B cell (primary cell): ENCODE results near the gene U2AF2. TPM values are rescaled to one million over a fixed set of nuclear protein-coding genes. Genes with fewer than 3 reads are reported as not detected.

Experiments used
- ATAC-seq: fragments of 200-7000 bp; cut with Tn5 transposase; one replicate; pipeline ENCODE4 v1.10.0; 2021; ENCODE audit warnings: low read depth, mild to moderate bottlenecking, moderate number of reproducible peaks, moderate library complexity
- CTCF ChIA-PET: fragments of 350-600 bp; sonication (Branson Sonifier 250); formaldehyde crosslinking; loops from one replicate; lab custom pipeline; 2021; ENCODE audit warnings: antibody characterized with exemption, inconsistent platforms; lab: Charles Lee
- POLR2A ChIA-PET: fragments of 350-600 bp; sonication (Branson Sonifier 250); formaldehyde crosslinking; loops from one replicate; lab custom pipeline; 2021; ENCODE audit warnings: antibody characterized with exemption; lab: Charles Lee
- DNase-seq: peaks from one replicate; pipeline ENCODE4 v3.0.0; 2013
- H2AFZ ChIP-seq: 2 replicates; pipeline ENCODE4 v1.6.1; 2012; ENCODE audit warnings: mild to moderate bottlenecking, low read depth, low read length; ENCODE audit not compliant: insufficient read depth, poor library complexity, severe bottlenecking
- H3K27ac ChIP-seq, 2 donors: 1 replicate in 1 of 2; 2 replicates in 1 of 2; pipeline ENCODE4 v1.5.1; 2012 to 2013; ENCODE audit warnings: low read length in 2 of 2, mild to moderate bottlenecking in 2 of 2, moderate library complexity in 1 of 2
- H3K27me3 ChIP-seq, 4 experiments: fragments of 200-600 bp in 1 of 4; sonication (generic) in 1 of 4; replicated peaks in 1 of 4; 1 replicate in 2 of 4; 2 replicates in 2 of 4; pipeline versions ENCODE4 v1.6.1 to v1.7.0; 2013 to 2016; ENCODE audit warnings: low read length in 3 of 4, mild to moderate bottlenecking in 2 of 4, mixed read lengths in 1 of 4, moderate library complexity in 1 of 4; ENCODE audit not compliant: insufficient read depth in 4 of 4, control insufficient read depth in 3 of 4; ENCODE audit errors: control extremely low read depth in 1 of 4
- H3K36me3 ChIP-seq, 2 experiments: replicated peaks in 1 of 2; 1 replicate in 1 of 2; 2 replicates in 1 of 2; pipeline versions ENCODE4 v1.6.1 to v1.7.1; 2013; ENCODE audit warnings: low read length in 1 of 2; ENCODE audit not compliant: insufficient read depth in 2 of 2, control insufficient read depth in 1 of 2; ENCODE audit errors: control extremely low read depth in 1 of 2, extremely low read depth in 1 of 2
- H3K4me1 ChIP-seq, 2 donors: fragments of 200-600 bp in 1 of 2; sonication (generic) in 1 of 2; 1 replicate in 1 of 2; 2 replicates in 1 of 2; pipeline versions ENCODE4 v1.5.1 to v1.6.1; 2013 to 2017; ENCODE audit warnings: low read length in 2 of 2; ENCODE audit not compliant: control insufficient read depth in 2 of 2, insufficient read depth in 2 of 2
- H3K4me2 ChIP-seq: replicated peaks from 2 replicates; pipeline ENCODE3; 2012; ENCODE audit warnings: mild to moderate bottlenecking, low read depth, low read length; ENCODE audit not compliant: poor library complexity, severe bottlenecking
- H3K4me3 ChIP-seq, 5 experiments: fragments of 200-600 bp in 1 of 5; sonication (generic) in 1 of 5; 1 replicate in 3 of 5; 2 replicates in 2 of 5; pipeline versions ENCODE4 v1.5.1 to v1.7.0; 2011 to 2016; ENCODE audit warnings: low read length in 4 of 5, mild to moderate bottlenecking in 4 of 5, low read depth in 2 of 5, control low read depth in 1 of 5, moderate library complexity in 1 of 5; ENCODE audit not compliant: insufficient read depth in 1 of 5; ENCODE audit errors: control extremely low read depth in 1 of 5, extremely low read depth in 1 of 5
- H3K79me2 ChIP-seq: fragments of 200-600 bp; sonication (generic); one replicate; pipeline ENCODE4 v1.6.0; 2016; ENCODE audit warnings: low read length; ENCODE audit not compliant: control insufficient read depth, insufficient read depth
- H3K9ac ChIP-seq: fragments of 200-600 bp; sonication (generic); 2 replicates; pipeline ENCODE4 v1.6.1; 2017; ENCODE audit warnings: mild to moderate bottlenecking, low read length, moderate library complexity
- H3K9me3 ChIP-seq, 3 donors: one replicate each; pipeline versions ENCODE4 v1.6.1 to v1.7.1; 2013; ENCODE audit warnings: low read length in 2 of 3; ENCODE audit not compliant: control insufficient read depth in 2 of 3, insufficient read depth in 1 of 3; ENCODE audit errors: control extremely low read depth in 1 of 3
- H4K20me1 ChIP-seq: 2 replicates; pipeline ENCODE4 v1.6.0; 2012; ENCODE audit warnings: mild to moderate bottlenecking, low read length; ENCODE audit not compliant: insufficient read depth, control insufficient read depth, poor library complexity, severe bottlenecking
- H3K27ac Mint-ChIP-seq: one replicate; pipeline ENCODE4 v1.8.0; 2021; ENCODE audit warnings: mixed read lengths
- H3K27me3 Mint-ChIP-seq: one replicate; pipeline ENCODE4 v1.8.0; 2021; ENCODE audit warnings: mixed read lengths
- H3K4me1 Mint-ChIP-seq: one replicate; pipeline ENCODE4 v1.8.0; 2021; ENCODE audit warnings: mixed read lengths
- H3K4me3 Mint-ChIP-seq: one replicate; pipeline ENCODE4 v1.8.0; 2021; ENCODE audit warnings: mixed read lengths
- H3K9me3 Mint-ChIP-seq: one replicate; pipeline ENCODE4 v1.8.0; 2022; ENCODE audit warnings: mixed read lengths; ENCODE audit not compliant: insufficient read depth
- EZH2 ChIP-seq: IDR thresholded peaks from 2 replicates; pipeline ENCODE4 v1.6.1; 2012; ENCODE audit warnings: borderline replicate concordance, low read depth, mild to moderate bottlenecking, moderate library complexity, low read length; ENCODE audit not compliant: insufficient read depth, poor library complexity, severe bottlenecking
- WGBS: methylation state at CpG from one replicate; pipeline ENCODE4 v1.1.5; 2013; ENCODE audit warnings: missing lambda C conversion rate; ENCODE audit not compliant: insufficient coverage; 5-methylcytosine and 5-hydroxymethylcytosine counted together
- intact Hi-C: fragments of 100-400 bp; cut with micrococcal nuclease; formaldehyde crosslinking; loops from one replicate; pipeline ENCODE4 v1.10.0; 2022
- polyA plus RNA-seq: library from polyadenylated mRNA; depleted of rRNA; stranded (reverse); fragments of >200 nt; gene quantifications from 2 replicates; pipeline ENCODE4 v1.2.3, GENCODE V29; 2012
- total RNA-seq, 2 donors: library from RNA; stranded (reverse); fragments of 120-200 nt in 1 of 2; gene quantifications; 1 replicate in 1 of 2; 2 replicates in 1 of 2; pipeline versions ENCODE4 v1.2.3 to v1.2.4, GENCODE V29; 2013 to 2022
- TF ChIP-seq, protein P1 (sequence below): fragments of 200-600 bp; IDR thresholded peaks from one replicate; pipeline ENCODE4 v1.8.0; 2022; ENCODE audit warnings: antibody characterized with exemption, mild to moderate bottlenecking

Gene U2AF2
- total and polyA plus RNA-seq, 2 donors (not counting 1 experiment from before 2014, with no cell fraction given): 275 to 300 TPM

- Histone ChIP-seq H3K9me3 (no peaks in the 10 kb centered on the region), H2AFZ (no peak overlapping the region), H3K4me2 (no peak overlapping the region), H3K27ac (no peak overlapping the region), H3K79me2 (peaks cover 22% of the 10 kb centered on the region), H3K27me3 (no peaks in the 10 kb centered on the region), H3K9ac (no peak overlapping the region), H4K20me1 (peaks cover 21% of the 10 kb centered on the region), H3K4me3 (no peak overlapping the region), H3K4me1 (peaks cover 4 to 6% of the 10 kb centered on the region in 2 donors), H3K36me3 (peaks cover 0 to 21% of the 10 kb centered on the region in 2 experiments)
- POLR2A ChIA-PET: interaction anchor here (0.5 to 1.2 kb wide), 2 partner anchors 11 to 17 kb away, joined by 3 to 6 read pairs; partner anchors contain the start of gene ZNF865
- no peak for ATAC-seq
- Mint-ChIP-seq H3K4me3 (no peak overlapping the region), H3K27ac (peak overlapping the region; percentile 48), H3K27me3 (no peaks in the 10 kb centered on the region), H3K9me3 (no peaks in the 10 kb centered on the region), H3K4me1 (peaks cover 10% of the 10 kb centered on the region)
- TF ChIP-seq, protein P1, sequence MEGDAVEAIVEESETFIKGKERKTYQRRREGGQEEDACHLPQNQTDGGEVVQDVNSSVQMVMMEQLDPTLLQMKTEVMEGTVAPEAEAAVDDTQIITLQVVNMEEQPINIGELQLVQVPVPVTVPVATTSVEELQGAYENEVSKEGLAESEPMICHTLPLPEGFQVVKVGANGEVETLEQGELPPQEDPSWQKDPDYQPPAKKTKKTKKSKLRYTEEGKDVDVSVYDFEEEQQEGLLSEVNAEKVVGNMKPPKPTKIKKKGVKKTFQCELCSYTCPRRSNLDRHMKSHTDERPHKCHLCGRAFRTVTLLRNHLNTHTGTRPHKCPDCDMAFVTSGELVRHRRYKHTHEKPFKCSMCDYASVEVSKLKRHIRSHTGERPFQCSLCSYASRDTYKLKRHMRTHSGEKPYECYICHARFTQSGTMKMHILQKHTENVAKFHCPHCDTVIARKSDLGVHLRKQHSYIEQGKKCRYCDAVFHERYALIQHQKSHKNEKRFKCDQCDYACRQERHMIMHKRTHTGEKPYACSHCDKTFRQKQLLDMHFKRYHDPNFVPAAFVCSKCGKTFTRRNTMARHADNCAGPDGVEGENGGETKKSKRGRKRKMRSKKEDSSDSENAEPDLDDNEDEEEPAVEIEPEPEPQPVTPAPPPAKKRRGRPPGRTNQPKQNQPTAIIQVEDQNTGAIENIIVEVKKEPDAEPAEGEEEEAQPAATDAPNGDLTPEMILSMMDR: no peak
- CTCF ChIA-PET: interaction anchor here (0.9 to 3.0 kb wide), 3 partner anchors 11 to 476 kb away, joined by 3 to 18 read pairs (median 6); no protein-coding TSS in a partner anchor
- WGBS: 97% methylated on average over 6 of the region's 8 CpGs
- intact Hi-C loops: no loop called here
- no peak for DNase-seq
Observed at GRCh38 chr19:55617426-55617825, 37.4 kb upstream of the U2AF2 start.

DNA sequence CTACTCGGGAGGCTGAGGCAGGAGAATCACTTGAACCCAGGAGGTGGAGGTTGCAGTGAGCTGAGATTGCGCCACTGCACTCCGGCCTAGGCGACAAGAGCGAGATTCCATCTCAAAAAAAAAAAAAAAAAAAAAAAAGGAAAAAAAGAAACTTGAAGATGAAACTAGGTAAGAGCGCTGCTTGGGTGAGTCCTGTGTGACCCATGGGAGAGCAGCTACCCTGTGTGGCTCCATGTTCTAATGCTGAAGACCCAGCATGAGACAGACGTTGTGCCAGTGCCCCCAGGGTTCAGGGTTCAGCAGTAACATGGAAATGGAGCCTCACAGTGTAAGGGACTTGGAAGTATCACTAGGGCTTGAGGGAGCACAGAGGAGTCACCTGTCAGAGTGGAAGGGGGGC lies 36.4 kb upstream of the U2AF2 start:
- no peak for DNase-seq
- TF ChIP-seq, protein P1: no peak
- no peak for TF ChIP-seq EZH2
- Mint-ChIP-seq H3K27ac (no peak overlapping the region), H3K4me1 (peaks cover 4% of the 10 kb centered on the region), H3K9me3 (no peaks in the 10 kb centered on the region), H3K27me3 (no peaks in the 10 kb centered on the region), H3K4me3 (no peak overlapping the region)
- H4K20me1 ChIP-seq: peaks cover 14% of the 10 kb centered on the region
- no peak overlapping the region for H3K9ac ChIP-seq
- peaks cover 0 to 1% of the 10 kb centered on the region in 2 donors for H3K4me1 ChIP-seq
- no peak overlapping the region for H3K4me3 ChIP-seq
- H2AFZ ChIP-seq: no peak overlapping the region
- no peaks in the 10 kb centered on the region for H3K9me3 ChIP-seq
- no peak for ATAC-seq
- peaks cover 18% of the 10 kb centered on the region for H3K79me2 ChIP-seq
- ChIA-PET CTCF (interaction anchor here (0.6 to 3.0 kb wide), 3 partner anchors 12 to 83 kb away, joined by 4 to 18 read pairs (median 6); no protein-coding TSS in a partner anchor), POLR2A (interaction anchor here (1.2 kb wide), 1 partner anchor 12 kb away, joined by 6 read pairs; the partner anchor contains the start of gene ZNF865)
- intact Hi-C loops: no loop called here
- no peak overlapping the region for H3K4me2 ChIP-seq
- no peaks in the 10 kb centered on the region for H3K27me3 ChIP-seq
- H3K27ac ChIP-seq: no peak overlapping the region
- H3K36me3 ChIP-seq: peaks cover 0 to 21% of the 10 kb centered on the region in 2 experiments
- 96% methylated on average over 2 of the region's 7 CpGs for WGBS
